HepG2 (cell line): ENCODE results near the gene INF2. TPM values are rescaled to one million over a fixed set of nuclear protein-coding genes. Genes with fewer than 3 reads are reported as not detected.

ENCODE experiments used
- ATF1 ChIP-seq: IDR thresholded peaks from 2 replicates; pipeline ENCODE4 v1.6.1; 2016; ENCODE audit warnings: mild to moderate bottlenecking, control low read depth
- BCL3 ChIP-seq: sonication (generic); formaldehyde crosslinking; IDR thresholded peaks from 2 replicates; pipeline ENCODE4 v1.5.1; 2020; ENCODE audit warnings: mild to moderate bottlenecking, missing genetic modification reagents, moderate library complexity
- CBFB ChIP-seq: sonication (generic); formaldehyde crosslinking; IDR thresholded peaks from 2 replicates; pipeline ENCODE4 v1.4.0; 2020; ENCODE audit warnings: missing genetic modification reagents
- FOXA1 ChIP-seq, 2 experiments: fragments of 450-650 bp in 1 of 2; sonication (generic) in 1 of 2; formaldehyde crosslinking in 1 of 2; IDR thresholded peaks; 2 replicates each; pipeline versions ENCODE4 v1.4.0 to v1.6.1; 2016 to 2020; ENCODE audit warnings: missing genetic modification reagents in 1 of 2
- JUNB ChIP-seq: sonication (generic); formaldehyde crosslinking; IDR thresholded peaks from 2 replicates; pipeline ENCODE4 v1.8.0; 2022; ENCODE audit warnings: missing genetic modification reagents, mild to moderate bottlenecking, borderline replicate concordance
- NFATC3 ChIP-seq: sonication (generic); formaldehyde crosslinking; IDR thresholded peaks from 2 replicates; pipeline ENCODE4 v1.5.1; 2020; ENCODE audit warnings: mild to moderate bottlenecking, missing genetic modification reagents
- NPAS2 ChIP-seq: sonication (generic); formaldehyde crosslinking; IDR thresholded peaks from 2 replicates; pipeline ENCODE4 v1.8.0; 2022; ENCODE audit warnings: mild to moderate bottlenecking, missing genetic modification reagents, borderline replicate concordance
- RAD21 ChIP-seq: fragments of 450-650 bp; formaldehyde crosslinking; IDR thresholded peaks from 2 replicates; pipeline ENCODE4 v1.5.0; 2020; ENCODE audit warnings: mild to moderate bottlenecking
- RELA ChIP-seq: sonication (generic); formaldehyde crosslinking; IDR thresholded peaks from 2 replicates; pipeline ENCODE4 v1.4.0; 2020; ENCODE audit warnings: missing genetic modification reagents
- TEAD3 ChIP-seq: optimal IDR thresholded peaks from 2 replicates; pipeline ENCODE3; 2016; ENCODE audit warnings: borderline replicate concordance
- TSC22D2 ChIP-seq: sonication (generic); formaldehyde crosslinking; IDR thresholded peaks from 2 replicates; pipeline ENCODE4 v1.5.1; 2020; ENCODE audit warnings: missing genetic modification reagents, mild to moderate bottlenecking, borderline replicate concordance
- ZBTB34 ChIP-seq: sonication (generic); formaldehyde crosslinking; IDR thresholded peaks from 2 replicates; pipeline ENCODE4 v1.8.0; 2022; ENCODE audit warnings: mild to moderate bottlenecking, missing genetic modification reagents
- ZBTB7A ChIP-seq: sonication (generic); formaldehyde crosslinking; IDR thresholded peaks from 2 replicates; pipeline ENCODE4 v1.8.0; 2022; ENCODE audit warnings: mild to moderate bottlenecking, missing genetic modification reagents
- ZC3H13 ChIP-seq: sonication (generic); formaldehyde crosslinking; IDR thresholded peaks from 2 replicates; pipeline ENCODE4 v1.8.1; 2023; ENCODE audit warnings: mild to moderate bottlenecking, missing genetic modification reagents, moderate library complexity
- ZMYM3 ChIP-seq: sonication (generic); formaldehyde crosslinking; IDR thresholded peaks from 2 replicates; pipeline ENCODE4 v1.5.1; 2020; ENCODE audit warnings: mild to moderate bottlenecking, missing genetic modification reagents
- ZNF136 ChIP-seq: sonication (generic); formaldehyde crosslinking; IDR thresholded peaks from 2 replicates; pipeline ENCODE4 v1.8.1; 2022; ENCODE audit warnings: low read depth, mild to moderate bottlenecking, moderate library complexity, missing genetic modification reagents
- ZNF296 ChIP-seq: sonication (generic); formaldehyde crosslinking; conservative IDR thresholded peaks from 2 replicates; pipeline ENCODE4 v1.5.0; 2020; ENCODE audit warnings: mild to moderate bottlenecking, missing genetic modification reagents
- ZNF549 ChIP-seq: sonication (generic); formaldehyde crosslinking; IDR thresholded peaks from 2 replicates; pipeline ENCODE4 v1.5.0; 2020; ENCODE audit warnings: missing genetic modification reagents
- ZNF570 ChIP-seq: sonication (generic); formaldehyde crosslinking; IDR thresholded peaks from 2 replicates; pipeline ENCODE4 v1.4.0; 2020; ENCODE audit warnings: mild to moderate bottlenecking, missing genetic modification reagents, borderline replicate concordance
- ZNF713 ChIP-seq: sonication (generic); formaldehyde crosslinking; IDR thresholded peaks from 2 replicates; pipeline ENCODE4 v1.4.0; 2020; ENCODE audit warnings: mild to moderate bottlenecking, missing genetic modification reagents
- ZNF780A ChIP-seq: sonication (generic); formaldehyde crosslinking; IDR thresholded peaks from 2 replicates; pipeline ENCODE4 v1.8.0; 2022; ENCODE audit warnings: mild to moderate bottlenecking, missing genetic modification reagents, moderate library complexity
- polyA plus RNA-seq, 8 experiments: library from polyadenylated mRNA; depleted of rRNA in 3 of 8; stranded (reverse) in 7 of 8; unstranded in 1 of 8; fragments of >200 nt; fragmentation: Illumina TruSeq in 4 of 8; extraction: Trizol in 4 of 8; gene quantifications; 2 replicates each; pipeline versions ENCODE4 v1.2.1 to v1.2.3, GENCODE V29; 2011 to 2016; ENCODE audit warnings: low read depth in 4 of 8, missing spikeins in 1 of 8, mixed read lengths in 1 of 8; ENCODE audit not compliant: insufficient read depth in 1 of 8
- total RNA-seq, 5 experiments: library from RNA; depleted of rRNA; stranded (reverse); fragments of >200 nt; fragmentation: Illumina TruSeq; extraction: Trizol; gene quantifications; 2 replicates each; pipeline ENCODE4 v1.2.3, GENCODE V29; 2016; ENCODE audit warnings: low read depth in 1 of 5

INF2 gene
- total and polyA plus RNA-seq, 2 of the 13 experiments (the other 11 are each of a cell fraction or from before 2014, with no cell fraction given) = 16.4 to 26.4 TPM

- peak; percentile 80 for TF ChIP-seq RAD21 (CRISPR knock-in tag)
- TF ChIP-seq BCL3 (CRISPR knock-in tag) = 0 out of 2 replicates have a peak, but pooled peaks have one; percentile 31
- no peak for TF ChIP-seq ZNF549 (CRISPR knock-in tag)
- TF ChIP-seq RELA (CRISPR knock-in tag) = no peak
- peak; percentile 57; the same call in 1 of the 2 replicates for TF ChIP-seq ZBTB7A (CRISPR knock-in tag)
- TF ChIP-seq ZNF570 (CRISPR knock-in tag) = no peak
- no peak for TF ChIP-seq ZNF713 (CRISPR knock-in tag)
- TF ChIP-seq ZC3H13 = 0 out of 2 replicates have a peak, but pooled peaks have one; percentile 45
- TF ChIP-seq NFATC3 (CRISPR knock-in tag) = no peak
- TF ChIP-seq ZBTB34 (CRISPR knock-in tag) = no peak
- no peak for TF ChIP-seq JUNB (CRISPR knock-in tag)
- TF ChIP-seq NPAS2 (CRISPR knock-in tag) = no peak
- TF ChIP-seq ZNF780A (CRISPR knock-in tag) = 0 out of 2 replicates have a peak, but pooled peaks have one; percentile 51
- TF ChIP-seq ZNF296 = 0 out of 2 replicates have a peak, but pooled peaks have one; percentile 33
- TF ChIP-seq ATF1 = no peak
- 0 out of 2 replicates have a peak, but pooled peaks have one; percentile 52 for TF ChIP-seq TSC22D2 (CRISPR knock-in tag)
- TF ChIP-seq ZMYM3 = no peak
- TF ChIP-seq ZNF136 (CRISPR knock-in tag) = 0 out of 2 replicates have a peak, but pooled peaks have one; percentile 74
- 0 out of 2 replicates have a peak, but pooled peaks have one; percentile 42 for TF ChIP-seq CBFB (CRISPR knock-in tag)
- peak; percentile 27 for TF ChIP-seq TEAD3 (CRISPR knock-in tag)
- TF ChIP-seq FOXA1 (IDR thresholded peaks at IDR 0.05) = no peak
- TF ChIP-seq FOXA1 (CRISPR knock-in tag; IDR thresholded peaks at IDR 0.05) = no peak
These were observed 39.1 kb upstream of the INF2 start (continued) for GRCh38 chr14:104650057-104650980.
